DOHH2 (cell line): ENCODE data around the gene PIM1.

Experiments
- CTCF ChIP-seq: fragments of 200-600 bp; sonication (generic); IDR thresholded peaks from one replicate; pipeline ENCODE4 v1.5.1; 2014; ENCODE audit warnings: antibody characterized with exemption, mild to moderate bottlenecking, low read depth, low read length; ENCODE audit not compliant: poor library complexity, severe bottlenecking
- EZH2phosphoT487 ChIP-seq: fragments of 200-600 bp; sonication (generic); IDR thresholded peaks from 2 replicates; pipeline ENCODE4 v1.6.1; 2017; ENCODE audit warnings: borderline replicate concordance, mild to moderate bottlenecking, antibody characterized with exemption, low read length, moderate library complexity, mixed read lengths

GRCh38 chr6:37134036-37134395, 35.9 kb upstream of the PIM1 start:
- TF ChIP-seq CTCF (no peak), EZH2phosphoT487 (no peak)
